Measurements from ENCODE around the gene SUV39H1.

SUV39H1 gene

GRCh38 chrX:48711162-48711928, 14.8 kb downstream of the SUV39H1 start:
- Histone ChIP-seq H3K4me1 (ENCODE audit: low read depth, poor library complexity, severe bottlenecking) (no peaks in the 10 kb centered on the region), H3K79me2 (ENCODE audit: insufficient read depth, low read depth) (no peaks in the 10 kb centered on the region), H3K4me3 (IDR thresholded peaks at IDR 0.05; ENCODE audit: insufficient read depth, low read depth, low read length) (no peak overlapping the region), H3K9ac (no peak overlapping the region), H3K27ac (no peak overlapping the region), H3K36me3 (ENCODE audit: insufficient read depth) (no peaks in the 10 kb centered on the region), H3K27me3 (ENCODE audit: insufficient read depth, low read depth) (no peaks in the 10 kb centered on the region), H4K20me1 (ENCODE audit: insufficient read depth) (no peaks in the 10 kb centered on the region), H2AFZ (ENCODE audit: low read depth) (no peak overlapping the region), H3K4me2 (no peak overlapping the region)
- TF ChIP-seq, protein P1, sequence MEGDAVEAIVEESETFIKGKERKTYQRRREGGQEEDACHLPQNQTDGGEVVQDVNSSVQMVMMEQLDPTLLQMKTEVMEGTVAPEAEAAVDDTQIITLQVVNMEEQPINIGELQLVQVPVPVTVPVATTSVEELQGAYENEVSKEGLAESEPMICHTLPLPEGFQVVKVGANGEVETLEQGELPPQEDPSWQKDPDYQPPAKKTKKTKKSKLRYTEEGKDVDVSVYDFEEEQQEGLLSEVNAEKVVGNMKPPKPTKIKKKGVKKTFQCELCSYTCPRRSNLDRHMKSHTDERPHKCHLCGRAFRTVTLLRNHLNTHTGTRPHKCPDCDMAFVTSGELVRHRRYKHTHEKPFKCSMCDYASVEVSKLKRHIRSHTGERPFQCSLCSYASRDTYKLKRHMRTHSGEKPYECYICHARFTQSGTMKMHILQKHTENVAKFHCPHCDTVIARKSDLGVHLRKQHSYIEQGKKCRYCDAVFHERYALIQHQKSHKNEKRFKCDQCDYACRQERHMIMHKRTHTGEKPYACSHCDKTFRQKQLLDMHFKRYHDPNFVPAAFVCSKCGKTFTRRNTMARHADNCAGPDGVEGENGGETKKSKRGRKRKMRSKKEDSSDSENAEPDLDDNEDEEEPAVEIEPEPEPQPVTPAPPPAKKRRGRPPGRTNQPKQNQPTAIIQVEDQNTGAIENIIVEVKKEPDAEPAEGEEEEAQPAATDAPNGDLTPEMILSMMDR (conservative IDR thresholded peaks at IDR 0.05; ENCODE audit: low read depth, low read length) = no peak

DNA sequence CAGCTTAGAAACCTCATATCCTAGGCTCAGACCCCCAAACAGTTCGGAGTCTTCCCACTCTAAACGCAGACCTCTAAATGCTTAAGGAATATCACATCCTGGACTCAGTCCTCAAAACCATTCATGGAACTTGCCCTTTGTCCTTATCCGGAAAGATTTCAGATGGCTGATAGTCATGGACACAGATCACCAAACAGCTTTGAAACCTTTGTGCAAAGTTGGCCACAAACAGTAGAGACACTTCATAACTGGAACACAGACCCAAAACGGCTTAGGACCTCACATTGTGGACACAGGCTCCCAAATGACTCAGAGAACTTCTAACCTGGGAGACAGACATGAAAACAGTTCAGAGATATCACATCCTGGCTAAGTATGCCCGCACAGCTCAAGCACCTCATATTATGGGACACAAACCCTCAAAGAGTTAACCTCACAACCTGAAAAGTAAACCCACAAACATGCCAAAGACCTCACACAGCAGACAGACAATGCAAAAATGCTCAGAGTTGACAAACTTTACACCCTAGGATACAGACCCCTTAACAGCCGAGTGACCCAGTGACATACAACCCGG, 15.5 kb downstream of the SUV39H1 start:
- Histone ChIP-seq H2AFZ (ENCODE audit: low read depth) (no peak overlapping the region), H3K36me3 (ENCODE audit: insufficient read depth) (no peaks in the 10 kb centered on the region), H3K27ac (no peak overlapping the region), H3K27me3 (ENCODE audit: insufficient read depth, low read depth) (no peaks in the 10 kb centered on the region), H3K4me1 (ENCODE audit: low read depth, poor library complexity, severe bottlenecking) (no peaks in the 10 kb centered on the region), H3K4me3 (IDR thresholded peaks at IDR 0.05; ENCODE audit: insufficient read depth, low read depth, low read length) (no peak overlapping the region), H3K9ac (no peak overlapping the region), H4K20me1 (ENCODE audit: insufficient read depth) (no peaks in the 10 kb centered on the region), H3K79me2 (ENCODE audit: insufficient read depth, low read depth) (no peaks in the 10 kb centered on the region), H3K4me2 (no peak overlapping the region)
- TF ChIP-seq, protein P1 (conservative IDR thresholded peaks at IDR 0.05; ENCODE audit: low read depth, low read length) = no peak

DNA sequence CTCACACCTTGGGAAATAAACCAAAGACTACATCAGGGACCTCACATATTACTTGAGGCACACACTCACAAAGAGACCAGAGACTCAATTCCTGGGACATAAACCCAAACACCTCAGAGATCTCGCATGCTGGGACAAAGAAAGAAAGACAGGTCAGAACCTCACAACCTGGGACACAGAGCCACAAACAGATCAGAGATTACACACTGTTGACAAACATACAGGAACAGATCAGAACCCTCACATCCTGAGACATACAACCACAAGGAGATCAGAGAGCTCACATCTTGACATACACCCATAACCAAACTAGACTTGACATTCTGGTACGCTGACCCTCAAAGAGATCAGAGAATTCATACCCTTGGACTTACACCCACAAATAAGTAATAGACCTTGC, 17.3 kb downstream of the SUV39H1 start:
- no peaks in the 10 kb centered on the region for H3K79me2 ChIP-seq (ENCODE audit: insufficient read depth, low read depth)
- no peak overlapping the region for H3K4me2 ChIP-seq
- H3K36me3 ChIP-seq (ENCODE audit: insufficient read depth) = no peaks in the 10 kb centered on the region
- H3K4me3 ChIP-seq (IDR thresholded peaks at IDR 0.05; ENCODE audit: insufficient read depth, low read depth, low read length) = no peak overlapping the region
- TF ChIP-seq, protein P1 (conservative IDR thresholded peaks at IDR 0.05; ENCODE audit: low read depth, low read length) = no peak
- no peaks in the 10 kb centered on the region for H3K27me3 ChIP-seq (ENCODE audit: insufficient read depth, low read depth)
- no peak overlapping the region for H2AFZ ChIP-seq (ENCODE audit: low read depth)
- H4K20me1 ChIP-seq (ENCODE audit: insufficient read depth) = no peaks in the 10 kb centered on the region
- no peaks in the 10 kb centered on the region for H3K4me1 ChIP-seq (ENCODE audit: low read depth, poor library complexity, severe bottlenecking)
- no peak overlapping the region for H3K27ac ChIP-seq
- no peak overlapping the region for H3K9ac ChIP-seq

DNA sequence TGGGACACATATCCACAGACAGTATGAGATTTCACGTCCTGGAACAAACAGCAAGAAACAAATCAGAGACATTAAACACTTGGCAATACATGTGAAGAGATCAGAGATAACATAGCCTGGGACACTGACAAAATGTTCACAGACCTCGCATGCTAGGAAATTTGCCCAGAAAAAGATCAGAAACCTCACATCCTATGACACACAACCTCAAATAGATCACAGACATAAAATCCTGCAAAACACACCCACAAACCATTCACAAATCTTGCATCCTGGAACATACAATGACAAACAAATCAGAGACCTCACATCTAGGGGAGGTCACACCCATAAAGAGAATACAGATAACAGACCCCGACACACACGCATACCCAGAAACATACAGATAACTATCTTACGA, 18.0 kb downstream of the SUV39H1 start:
- no peak overlapping the region for H3K27ac ChIP-seq
- H3K4me2 ChIP-seq = no peak overlapping the region
- H4K20me1 ChIP-seq (ENCODE audit: insufficient read depth) = no peaks in the 10 kb centered on the region

More for the DNA sequence above, 18.0 kb downstream of the SUV39H1 start:
- Histone ChIP-seq H3K4me3 (IDR thresholded peaks at IDR 0.05; ENCODE audit: insufficient read depth, low read depth, low read length) (no peak overlapping the region), H3K9ac (no peak overlapping the region), H3K4me1 (ENCODE audit: low read depth, poor library complexity, severe bottlenecking) (no peaks in the 10 kb centered on the region), H3K36me3 (ENCODE audit: insufficient read depth) (no peaks in the 10 kb centered on the region), H2AFZ (ENCODE audit: low read depth) (no peak overlapping the region), H3K27me3 (ENCODE audit: insufficient read depth, low read depth) (no peaks in the 10 kb centered on the region), H3K79me2 (ENCODE audit: insufficient read depth, low read depth) (no peaks in the 10 kb centered on the region)
- TF ChIP-seq, protein P1 (conservative IDR thresholded peaks at IDR 0.05; ENCODE audit: low read depth, low read length) = no peak
